DND-41 (cell line): Measurements from ENCODE around the gene TOX3.

ENCODE experiments used
- CTCF ChIP-seq: IDR thresholded peaks from 2 replicates; pipeline ENCODE4 v1.5.1; 2012; ENCODE audit warnings: borderline replicate concordance, low read length, moderate library complexity, mild to moderate bottlenecking; ENCODE audit not compliant: poor library complexity, severe bottlenecking; ENCODE audit errors: extremely low read depth
- EZH2 ChIP-seq: IDR thresholded peaks from 3 replicates; pipeline ENCODE4 v1.6.1; 2012; ENCODE audit warnings: borderline replicate concordance, low read depth, mild to moderate bottlenecking, moderate library complexity, low read length, inconsistent platforms; ENCODE audit not compliant: severe bottlenecking

DNA sequence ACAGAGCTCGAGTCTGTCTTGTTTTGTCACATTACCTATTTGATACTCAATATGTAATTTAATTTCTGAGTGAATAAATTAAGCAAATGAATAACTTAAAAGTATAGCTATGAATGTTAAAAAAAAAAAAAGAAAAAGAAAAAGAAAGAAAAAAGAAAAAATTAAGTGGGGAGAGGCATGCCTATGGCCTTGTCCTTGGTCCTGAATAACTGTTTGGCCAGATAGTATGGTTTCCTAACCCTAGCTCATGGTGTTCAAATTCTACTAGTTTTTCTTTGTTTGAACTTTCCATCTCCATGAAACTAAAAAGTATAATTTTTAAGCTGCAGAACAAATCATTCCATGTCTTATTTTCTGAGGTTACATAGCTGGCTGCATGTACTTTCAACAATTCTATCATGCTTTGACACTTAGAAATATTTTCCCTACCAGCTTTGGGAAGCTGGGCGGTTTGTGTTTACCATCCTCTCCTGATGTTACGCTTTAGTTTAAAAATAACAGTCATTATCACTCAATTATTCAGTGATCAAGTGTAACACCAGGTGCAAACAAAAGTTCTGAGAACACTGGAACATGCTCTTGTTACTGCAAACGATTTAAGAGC lies 31.8 kb downstream of the TOX3 start:
- TF ChIP-seq CTCF (no peak), EZH2 (no peak)
